DND-41 (cell line): ENCODE data around the gene HDDC3.

ENCODE experiments used
- ATAC-seq: fragments of 200-7000 bp; cut with Tn5 transposase; 3 replicates; pipeline ENCODE4 v1.9.1; 2021; ENCODE audit warnings: low read depth; ENCODE audit not compliant: insufficient read depth
- DNase-seq: peaks from one replicate; pipeline ENCODE4 v3.0.0-alpha.2; 2020
- H2AFZ ChIP-seq: 2 replicates; pipeline ENCODE4 v1.6.0; 2012; ENCODE audit warnings: low read depth, low read length
- H3K27ac ChIP-seq: 2 replicates; pipeline ENCODE4 v1.5.1; 2012; ENCODE audit warnings: low read length, inconsistent platforms
- H3K27me3 ChIP-seq: fragments of 200-600 bp; sonication (generic); 2 replicates; pipeline ENCODE4 v1.6.0; 2012; ENCODE audit warnings: low read length, mild to moderate bottlenecking, inconsistent platforms; ENCODE audit not compliant: insufficient read depth, poor library complexity
- H3K36me3 ChIP-seq: 2 replicates; pipeline ENCODE4 v1.5.1; 2012; ENCODE audit warnings: low read length, inconsistent platforms; ENCODE audit not compliant: insufficient read depth
- H3K4me1 ChIP-seq: 2 replicates; pipeline ENCODE4 v1.5.1; 2012; ENCODE audit warnings: mild to moderate bottlenecking, low read length; ENCODE audit not compliant: insufficient read depth
- H3K4me2 ChIP-seq: 2 replicates; pipeline ENCODE4 v1.6.0; 2012; ENCODE audit warnings: mild to moderate bottlenecking, moderate library complexity, low read length, inconsistent platforms; ENCODE audit not compliant: insufficient read depth
- H3K4me3 ChIP-seq, 2 experiments: fragments of 200-600 bp in 1 of 2; shearing (Covaris generic) in 1 of 2; 2 replicates each; pipeline ENCODE4 v1.5.1; 2012 to 2016; ENCODE audit warnings: inconsistent platforms in 2 of 2, low read length in 2 of 2, mild to moderate bottlenecking in 2 of 2, low read depth in 1 of 2, moderate library complexity in 1 of 2
- H3K79me2 ChIP-seq: 2 replicates; pipeline ENCODE4 v1.6.0; 2012; ENCODE audit warnings: low read length, inconsistent platforms; ENCODE audit not compliant: insufficient read depth
- H3K9ac ChIP-seq: 2 replicates; pipeline ENCODE4 v1.6.0; 2012; ENCODE audit warnings: low read depth, mild to moderate bottlenecking, inconsistent platforms, low read length, moderate library complexity
- H3K9me3 ChIP-seq: 2 replicates; pipeline ENCODE4 v1.5.1; 2012; ENCODE audit warnings: low read length, moderate library complexity, mild to moderate bottlenecking, inconsistent platforms; ENCODE audit not compliant: insufficient read depth, severe bottlenecking
- H4K20me1 ChIP-seq: 2 replicates; pipeline ENCODE4 v1.6.0; 2012; ENCODE audit warnings: low read length; ENCODE audit not compliant: insufficient read depth
- CTCF ChIP-seq: IDR thresholded peaks from 2 replicates; pipeline ENCODE4 v1.5.1; 2012; ENCODE audit warnings: borderline replicate concordance, low read length, moderate library complexity, mild to moderate bottlenecking; ENCODE audit not compliant: poor library complexity, severe bottlenecking; ENCODE audit errors: extremely low read depth
- EZH2 ChIP-seq: IDR thresholded peaks from 3 replicates; pipeline ENCODE4 v1.6.1; 2012; ENCODE audit warnings: borderline replicate concordance, low read depth, mild to moderate bottlenecking, moderate library complexity, low read length, inconsistent platforms; ENCODE audit not compliant: severe bottlenecking

HDDC3 gene

GRCh38 chr15:90913398-90913944, 18.9 kb downstream of the HDDC3 start:
- ATAC-seq (no peak), DNase-seq (no peak)
- Histone ChIP-seq H3K4me2 (no peak overlapping the region), H2AFZ (no peak overlapping the region), H3K9me3 (no peaks in the 10 kb centered on the region), H3K27me3 (no peaks in the 10 kb centered on the region), H3K36me3 (peaks cover 88% of the 10 kb centered on the region), H3K4me1 (no peaks in the 10 kb centered on the region), H3K4me3 (no peak overlapping the region), H4K20me1 (0 out of 2 replicates have a peak, but pooled peaks cover 7% of the 10 kb centered on the region), H3K79me2 (no peaks in the 10 kb centered on the region), H3K27ac (no peak overlapping the region), H3K9ac (no peak overlapping the region)
- TF ChIP-seq EZH2 (no peak), CTCF (no peak)

DNA sequence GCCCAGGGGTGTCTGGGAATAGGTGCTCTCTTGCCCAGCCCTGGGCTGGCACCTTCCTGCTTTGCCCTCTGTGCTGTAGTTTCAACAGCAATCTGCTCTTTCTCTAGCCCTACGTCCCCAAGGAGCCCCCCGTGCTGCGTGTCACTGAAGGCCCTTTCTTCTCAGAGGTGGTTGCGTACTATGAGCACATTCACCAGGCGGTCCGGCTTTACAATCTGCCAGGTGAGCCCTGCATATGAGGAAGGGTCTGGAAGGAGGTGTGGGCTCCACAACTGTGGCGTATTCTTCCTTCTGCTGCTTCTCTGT, 19.6 kb downstream of the HDDC3 start:
- TF ChIP-seq CTCF (no peak), EZH2 (no peak)
- H3K9ac ChIP-seq: no peak overlapping the region
- no peaks in the 10 kb centered on the region for H3K79me2 ChIP-seq
- no peaks in the 10 kb centered on the region for H3K4me1 ChIP-seq
- H3K27ac ChIP-seq: no peak overlapping the region
- H3K9me3 ChIP-seq: no peaks in the 10 kb centered on the region
- H4K20me1 ChIP-seq: 0 out of 2 replicates have a peak, but pooled peaks cover 7% of the 10 kb centered on the region
- H3K36me3 ChIP-seq: peaks cover 85% of the 10 kb centered on the region
- ATAC-seq (no peak), DNase-seq (no peak)
- H3K4me3 ChIP-seq: no peak overlapping the region
- H3K4me2 ChIP-seq: no peak overlapping the region
- no peak overlapping the region for H2AFZ ChIP-seq
- no peaks in the 10 kb centered on the region for H3K27me3 ChIP-seq

DNA sequence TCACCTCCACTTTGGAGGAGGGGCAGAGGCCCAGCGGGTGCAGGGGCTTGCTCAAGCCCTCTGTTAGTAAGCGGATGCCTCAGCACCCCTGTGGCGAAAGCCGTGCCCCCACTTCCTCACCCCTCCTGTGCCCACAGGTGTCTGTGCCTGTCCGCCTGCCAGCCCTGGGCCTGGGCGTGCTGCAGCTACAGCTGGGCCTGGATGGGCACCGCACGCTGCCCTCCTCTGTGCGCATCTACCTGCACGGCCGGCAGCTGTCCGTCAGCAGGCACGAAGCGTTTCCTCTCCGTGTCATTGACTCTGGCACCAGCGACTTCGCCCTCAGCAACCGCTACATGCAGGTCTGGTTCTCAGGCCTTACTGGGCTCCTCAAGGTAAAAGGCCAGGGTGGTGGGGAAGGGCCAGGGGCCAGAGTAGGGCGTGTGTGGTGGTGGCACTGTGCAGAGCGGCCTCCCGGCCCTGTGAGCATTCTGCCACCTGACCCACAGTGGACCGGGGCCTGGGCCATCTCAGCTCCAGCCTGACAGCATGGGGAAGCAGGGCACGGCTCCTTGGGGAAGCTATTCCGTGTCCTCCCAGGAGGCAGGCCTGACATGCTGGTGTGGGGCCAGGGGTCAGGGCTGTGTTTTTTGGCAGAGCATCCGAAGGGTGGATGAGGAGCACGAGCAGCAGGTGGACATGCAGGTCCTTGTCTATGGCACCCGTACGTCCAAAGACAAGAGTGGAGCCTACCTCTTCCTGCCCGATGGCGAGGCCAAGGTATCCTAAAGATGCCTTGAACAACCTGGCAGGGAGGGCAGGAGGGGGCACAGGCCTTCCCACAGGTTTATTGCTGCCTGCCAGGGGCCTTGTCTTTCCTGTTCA, 20.2 kb downstream of the HDDC3 start:
- Histone ChIP-seq H3K9me3 (no peaks in the 10 kb centered on the region), H3K4me2 (no peak overlapping the region), H3K4me1 (no peaks in the 10 kb centered on the region), H3K27ac (no peak overlapping the region), H3K27me3 (no peaks in the 10 kb centered on the region), H3K4me3 (no peak overlapping the region), H3K79me2 (no peaks in the 10 kb centered on the region), H3K9ac (no peak overlapping the region), H2AFZ (no peak overlapping the region), H4K20me1 (0 out of 2 replicates have a peak, but pooled peaks cover 7% of the 10 kb centered on the region), H3K36me3 (peaks cover 85% of the 10 kb centered on the region)
- no peak for DNase-seq
- ATAC-seq: no peak
- TF ChIP-seq CTCF (no peak), EZH2 (no peak)
